Gastrocnemius medialis (tissue), 4 donors: Measurements from ENCODE around the gene ADARB1.

Experiments
- POLR2A ChIP-seq, 2 donors: fragments of 450-650 bp; IDR thresholded peaks; one replicate each; pipeline ENCODE4 v1.6.1; 2017; ENCODE audit warnings: antibody characterized with exemption in 2 of 2, mild to moderate bottlenecking in 2 of 2, moderate library complexity in 2 of 2
- TF ChIP-seq, protein P1 (sequence below), 5 experiments: fragments of 450-650 bp in 3 of 5; fragments of 200-600 bp in 2 of 5; sonication (generic) in 2 of 5; IDR thresholded peaks in 4 of 5; conservative IDR thresholded peaks in 1 of 5; 1 replicate in 4 of 5; 2 replicates in 1 of 5; pipeline ENCODE4 v1.5.1; 2016 to 2019; ENCODE audit warnings: antibody characterized with exemption in 5 of 5, mild to moderate bottlenecking in 3 of 5, moderate library complexity in 3 of 5

DNA sequence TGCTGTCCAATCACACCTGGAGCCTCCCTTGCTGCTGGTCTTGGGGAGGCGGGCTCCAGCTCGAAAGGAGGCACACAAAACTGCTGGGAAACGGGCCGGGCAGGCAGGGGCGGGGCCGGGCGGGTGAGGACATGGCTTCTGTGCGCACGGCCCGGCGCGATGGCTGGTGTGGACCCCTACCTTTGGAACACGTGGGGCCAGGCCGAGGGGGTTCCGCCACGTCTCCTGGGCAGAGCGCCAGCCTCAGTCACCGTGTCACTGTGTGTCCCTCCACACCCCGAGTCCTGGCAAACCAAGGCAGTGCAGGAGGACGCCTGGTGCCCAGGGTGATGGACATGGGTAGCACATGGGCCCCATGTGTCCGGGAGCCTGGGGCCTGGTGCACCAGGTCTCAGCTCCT is 42.0 kb upstream of the ADARB1 start:
- TF ChIP-seq, protein P1, sequence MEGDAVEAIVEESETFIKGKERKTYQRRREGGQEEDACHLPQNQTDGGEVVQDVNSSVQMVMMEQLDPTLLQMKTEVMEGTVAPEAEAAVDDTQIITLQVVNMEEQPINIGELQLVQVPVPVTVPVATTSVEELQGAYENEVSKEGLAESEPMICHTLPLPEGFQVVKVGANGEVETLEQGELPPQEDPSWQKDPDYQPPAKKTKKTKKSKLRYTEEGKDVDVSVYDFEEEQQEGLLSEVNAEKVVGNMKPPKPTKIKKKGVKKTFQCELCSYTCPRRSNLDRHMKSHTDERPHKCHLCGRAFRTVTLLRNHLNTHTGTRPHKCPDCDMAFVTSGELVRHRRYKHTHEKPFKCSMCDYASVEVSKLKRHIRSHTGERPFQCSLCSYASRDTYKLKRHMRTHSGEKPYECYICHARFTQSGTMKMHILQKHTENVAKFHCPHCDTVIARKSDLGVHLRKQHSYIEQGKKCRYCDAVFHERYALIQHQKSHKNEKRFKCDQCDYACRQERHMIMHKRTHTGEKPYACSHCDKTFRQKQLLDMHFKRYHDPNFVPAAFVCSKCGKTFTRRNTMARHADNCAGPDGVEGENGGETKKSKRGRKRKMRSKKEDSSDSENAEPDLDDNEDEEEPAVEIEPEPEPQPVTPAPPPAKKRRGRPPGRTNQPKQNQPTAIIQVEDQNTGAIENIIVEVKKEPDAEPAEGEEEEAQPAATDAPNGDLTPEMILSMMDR (IDR thresholded peaks at IDR 0.05 in 4 of 5, conservative IDR thresholded peaks at IDR 0.05 in 1 of 5), result no peak
- TF ChIP-seq POLR2A (IDR thresholded peaks at IDR 0.05), result no peak
